Measurements from ENCODE around the gene SPATA9.

SPATA9 gene

GRCh38 chr5:95646569-95647431 is 36.0 kb downstream of the SPATA9 start, which contains the start of gene RFESD (continued):
- no peak for TF ChIP-seq PRDM2 (tag by site-specific recombination; IDR thresholded peaks at IDR 0.05; ENCODE audit: borderline replicate concordance)
- TF ChIP-seq ZNF302 (tag by site-specific recombination; IDR thresholded peaks at IDR 0.05; ENCODE audit: low read depth) = no peak
- TF ChIP-seq MYNN (tag by site-specific recombination; IDR thresholded peaks at IDR 0.05; ENCODE audit: borderline replicate concordance) = no peak
- TF ChIP-seq ZNF776 (tag by site-specific recombination; IDR thresholded peaks at IDR 0.05; ENCODE audit: borderline replicate concordance) = no peak
- TF ChIP-seq PRDM4 (tag by site-specific recombination; IDR thresholded peaks at IDR 0.05) = 0 out of 2 replicates have a peak, but pooled peaks have one; percentile 8
- no peak for TF ChIP-seq ZBTB48 (tag by site-specific recombination; IDR thresholded peaks at IDR 0.05)
- TF ChIP-seq, protein P1, sequence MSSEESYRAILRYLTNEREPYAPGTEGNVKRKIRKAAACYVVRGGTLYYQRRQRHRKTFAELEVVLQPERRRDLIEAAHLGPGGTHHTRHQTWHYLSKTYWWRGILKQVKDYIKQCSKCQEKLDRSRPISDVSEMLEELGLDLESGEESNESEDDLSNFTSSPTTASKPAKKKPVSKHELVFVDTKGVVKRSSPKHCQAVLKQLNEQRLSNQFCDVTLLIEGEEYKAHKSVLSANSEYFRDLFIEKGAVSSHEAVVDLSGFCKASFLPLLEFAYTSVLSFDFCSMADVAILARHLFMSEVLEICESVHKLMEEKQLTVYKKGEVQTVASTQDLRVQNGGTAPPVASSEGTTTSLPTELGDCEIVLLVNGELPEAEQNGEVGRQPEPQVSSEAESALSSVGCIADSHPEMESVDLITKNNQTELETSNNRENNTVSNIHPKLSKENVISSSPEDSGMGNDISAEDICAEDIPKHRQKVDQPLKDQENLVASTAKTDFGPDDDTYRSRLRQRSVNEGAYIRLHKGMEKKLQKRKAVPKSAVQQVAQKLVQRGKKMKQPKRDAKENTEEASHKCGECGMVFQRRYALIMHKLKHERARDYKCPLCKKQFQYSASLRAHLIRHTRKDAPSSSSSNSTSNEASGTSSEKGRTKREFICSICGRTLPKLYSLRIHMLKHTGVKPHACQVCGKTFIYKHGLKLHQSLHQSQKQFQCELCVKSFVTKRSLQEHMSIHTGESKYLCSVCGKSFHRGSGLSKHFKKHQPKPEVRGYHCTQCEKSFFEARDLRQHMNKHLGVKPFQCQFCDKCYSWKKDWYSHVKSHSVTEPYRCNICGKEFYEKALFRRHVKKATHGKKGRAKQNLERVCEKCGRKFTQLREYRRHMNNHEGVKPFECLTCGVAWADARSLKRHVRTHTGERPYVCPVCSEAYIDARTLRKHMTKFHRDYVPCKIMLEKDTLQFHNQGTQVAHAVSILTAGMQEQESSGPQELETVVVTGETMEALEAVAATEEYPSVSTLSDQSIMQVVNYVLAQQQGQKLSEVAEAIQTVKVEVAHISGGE (tag by site-specific recombination; conservative IDR thresholded peaks at IDR 0.05; ENCODE audit: low read depth) = peak; percentile 81
- no peak for TF ChIP-seq HOXD13 (CRISPR knock-in tag; IDR thresholded peaks at IDR 0.05; ENCODE audit: borderline replicate concordance)
- TF ChIP-seq HOXC10 (CRISPR knock-in tag; IDR thresholded peaks at IDR 0.05) = no peak
- no peak for TF ChIP-seq ZNF549 (tag by site-specific recombination; IDR thresholded peaks at IDR 0.05)
- TF ChIP-seq ZNF629 (tag by site-specific recombination; IDR thresholded peaks at IDR 0.05) = peak; percentile 75
- no peak for TF ChIP-seq ZBTB44 (tag by site-specific recombination; IDR thresholded peaks at IDR 0.05)
- no peak for TF ChIP-seq IKZF3 (tag by site-specific recombination; IDR thresholded peaks at IDR 0.05)
- no peak for TF ChIP-seq ZNF626 (tag by site-specific recombination; IDR thresholded peaks at IDR 0.05)
- TF ChIP-seq ZNF558 (tag by site-specific recombination; IDR thresholded peaks at IDR 0.05) = no peak
- no peak for TF ChIP-seq AEBP2 (tag by site-specific recombination; IDR thresholded peaks at IDR 0.05; ENCODE audit: borderline replicate concordance)
- peak; percentile 72 for TF ChIP-seq KLF10 (tag by site-specific recombination; IDR thresholded peaks at IDR 0.05)
- no peak for TF ChIP-seq ZNF157 (tag by site-specific recombination; IDR thresholded peaks at IDR 0.05)
- peak; percentile 91 for TF ChIP-seq SP3 (tag by site-specific recombination; IDR thresholded peaks at IDR 0.05)
- TF ChIP-seq, protein P2, sequence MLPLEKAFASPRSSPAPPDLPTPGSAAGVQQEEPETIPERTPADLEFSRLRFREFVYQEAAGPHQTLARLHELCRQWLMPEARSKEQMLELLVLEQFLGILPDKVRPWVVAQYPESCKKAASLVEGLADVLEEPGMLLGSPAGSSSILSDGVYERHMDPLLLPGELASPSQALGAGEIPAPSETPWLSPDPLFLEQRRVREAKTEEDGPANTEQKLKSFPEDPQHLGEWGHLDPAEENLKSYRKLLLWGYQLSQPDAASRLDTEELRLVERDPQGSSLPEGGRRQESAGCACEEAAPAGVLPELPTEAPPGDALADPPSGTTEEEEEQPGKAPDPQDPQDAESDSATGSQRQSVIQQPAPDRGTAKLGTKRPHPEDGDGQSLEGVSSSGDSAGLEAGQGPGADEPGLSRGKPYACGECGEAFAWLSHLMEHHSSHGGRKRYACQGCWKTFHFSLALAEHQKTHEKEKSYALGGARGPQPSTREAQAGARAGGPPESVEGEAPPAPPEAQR (tag by site-specific recombination; IDR thresholded peaks at IDR 0.05) = no peak
